ENCODE measurements around the gene GIGYF2. TPM values are rescaled to one million over a fixed set of nuclear protein-coding genes. Genes with fewer than 3 reads are reported as not detected.
A peak's percentile ranks its signal among the peaks of the same experiment; 100 is the strongest.

Gene GIGYF2
- total RNA-seq, 1 donor = 63.9 TPM

DNA sequence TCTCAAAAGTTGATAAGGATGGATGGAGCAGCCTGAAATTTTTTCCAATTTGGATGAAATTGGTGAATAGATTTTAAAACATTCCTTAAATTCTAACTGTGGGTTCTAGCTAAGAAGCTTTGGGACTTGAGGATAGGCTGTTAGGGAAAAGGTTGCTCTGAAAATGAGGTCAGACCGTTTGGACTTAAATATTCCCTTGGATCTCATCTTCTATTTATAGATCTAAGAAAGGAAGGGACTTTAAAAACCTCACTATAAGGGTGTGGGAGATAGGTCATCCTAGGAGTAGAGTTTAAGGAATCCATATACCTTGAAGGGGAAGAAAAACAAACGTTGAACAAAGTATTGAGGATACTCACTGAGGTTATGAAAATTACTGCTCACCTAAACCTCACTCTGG is 155.5 kb downstream of the GIGYF2 start:
- no peak for DNase-seq (ENCODE audit: low read depth)
- H3K4me3 ChIP-seq (ENCODE audit: low read depth, low read length) = no peak overlapping the region
- TF ChIP-seq, protein P1, sequence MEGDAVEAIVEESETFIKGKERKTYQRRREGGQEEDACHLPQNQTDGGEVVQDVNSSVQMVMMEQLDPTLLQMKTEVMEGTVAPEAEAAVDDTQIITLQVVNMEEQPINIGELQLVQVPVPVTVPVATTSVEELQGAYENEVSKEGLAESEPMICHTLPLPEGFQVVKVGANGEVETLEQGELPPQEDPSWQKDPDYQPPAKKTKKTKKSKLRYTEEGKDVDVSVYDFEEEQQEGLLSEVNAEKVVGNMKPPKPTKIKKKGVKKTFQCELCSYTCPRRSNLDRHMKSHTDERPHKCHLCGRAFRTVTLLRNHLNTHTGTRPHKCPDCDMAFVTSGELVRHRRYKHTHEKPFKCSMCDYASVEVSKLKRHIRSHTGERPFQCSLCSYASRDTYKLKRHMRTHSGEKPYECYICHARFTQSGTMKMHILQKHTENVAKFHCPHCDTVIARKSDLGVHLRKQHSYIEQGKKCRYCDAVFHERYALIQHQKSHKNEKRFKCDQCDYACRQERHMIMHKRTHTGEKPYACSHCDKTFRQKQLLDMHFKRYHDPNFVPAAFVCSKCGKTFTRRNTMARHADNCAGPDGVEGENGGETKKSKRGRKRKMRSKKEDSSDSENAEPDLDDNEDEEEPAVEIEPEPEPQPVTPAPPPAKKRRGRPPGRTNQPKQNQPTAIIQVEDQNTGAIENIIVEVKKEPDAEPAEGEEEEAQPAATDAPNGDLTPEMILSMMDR (IDR thresholded peaks at IDR 0.05; ENCODE audit: insufficient read depth, low read depth, low read length) = no peak

- TF ChIP-seq, protein P1 (IDR thresholded peaks at IDR 0.05; ENCODE audit: insufficient read depth, low read depth, low read length) = no peak
- no peak overlapping the region for H3K4me3 ChIP-seq (ENCODE audit: low read depth, low read length)
- peak; percentile 91 for DNase-seq (ENCODE audit: low read depth)
These were observed 157.0 kb downstream of the GIGYF2 start for GRCh38 chr2:232854082-232854481.

- TF ChIP-seq, protein P1 (IDR thresholded peaks at IDR 0.05; ENCODE audit: insufficient read depth, low read depth, low read length) = no peak
- peak; percentile 48 for DNase-seq (ENCODE audit: low read depth)
- no peak overlapping the region for H3K4me3 ChIP-seq (ENCODE audit: low read depth, low read length)
These were observed 160.0 kb downstream of the GIGYF2 start for GRCh38 chr2:232857158-232857563.

- no peak overlapping the region for H3K4me3 ChIP-seq (ENCODE audit: low read depth, low read length)
- DNase-seq (ENCODE audit: low read depth) = no peak
- TF ChIP-seq, protein P1 (IDR thresholded peaks at IDR 0.05; ENCODE audit: insufficient read depth, low read depth, low read length) = no peak
These were observed 162.3 kb downstream of the GIGYF2 start for GRCh38 chr2:232859385-232859916.

DNA sequence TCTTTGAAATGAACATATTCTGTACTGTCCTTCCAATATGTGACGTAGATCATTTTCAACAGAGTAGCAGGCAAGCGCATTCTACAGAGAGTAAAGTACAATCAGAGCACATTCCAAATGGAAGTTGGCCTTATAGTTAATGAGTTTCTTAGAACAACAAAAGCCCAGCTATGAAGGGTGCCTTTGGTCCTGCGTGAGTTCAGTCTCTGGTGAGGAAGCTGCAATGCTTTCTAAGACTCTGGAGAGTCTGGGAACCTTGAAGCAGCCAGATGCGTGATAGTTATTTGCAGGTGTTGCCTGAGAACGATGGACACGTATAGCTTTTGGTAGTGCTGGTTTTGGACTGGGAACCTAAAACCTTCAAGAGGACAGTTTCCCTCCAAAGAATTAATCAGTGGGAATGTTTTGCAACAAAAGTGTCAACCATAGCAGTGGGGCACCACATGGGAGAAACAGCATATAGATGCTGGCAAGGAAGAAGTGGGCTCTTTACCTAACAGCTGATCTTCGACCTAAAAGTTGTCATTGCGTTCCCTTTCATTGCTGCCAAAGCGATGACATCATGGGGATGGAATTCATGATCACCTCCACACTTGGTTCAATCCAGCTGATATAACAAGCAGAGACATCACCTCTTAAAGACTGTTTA is 163.6 kb downstream of the GIGYF2 start:
- TF ChIP-seq, protein P1 (IDR thresholded peaks at IDR 0.05; ENCODE audit: insufficient read depth, low read depth, low read length) = no peak
- no peak for DNase-seq (ENCODE audit: low read depth)
- no peak overlapping the region for H3K4me3 ChIP-seq (ENCODE audit: low read depth, low read length)

GRCh38 chr2:232861353-232861752 is 164.2 kb downstream of the GIGYF2 start:
- no peak for DNase-seq (ENCODE audit: low read depth)
- no peak overlapping the region for H3K4me3 ChIP-seq (ENCODE audit: low read depth, low read length)
- TF ChIP-seq, protein P1 (IDR thresholded peaks at IDR 0.05; ENCODE audit: insufficient read depth, low read depth, low read length) = no peak

- H3K4me3 ChIP-seq (ENCODE audit: low read depth, low read length) = no peak overlapping the region
- TF ChIP-seq, protein P1 (IDR thresholded peaks at IDR 0.05; ENCODE audit: insufficient read depth, low read depth, low read length) = no peak
These were observed 166.9 kb downstream of the GIGYF2 start for GRCh38 chr2:232863996-232864395.

More at GRCh38 chr2:232863996-232864395, 166.9 kb downstream of the GIGYF2 start:
- no peak for DNase-seq (ENCODE audit: low read depth)

Measured in fibroblast of villous mesenchyme (primary cell).